Endothelial cell of umbilical vein (primary cell): ENCODE results near the gene IBSP. TPM values are rescaled to one million over a fixed set of nuclear protein-coding genes. Genes with fewer than 3 reads are reported as not detected.

ENCODE experiments used
- BruUV-seq: library from RNA; stranded (reverse); fragments of 400-500 nt; replicated peaks from 2 replicates; lab custom pipeline; 2021; lab: Mats Ljungman, UMichigan
- CTCF ChIA-PET: fragments of 300-600, 350-600 bp; sonication (Branson Sonifier 250); formaldehyde crosslinking; loops from one replicate; lab custom pipeline; 2021; ENCODE audit warnings: antibody characterized with exemption, inconsistent platforms; lab: Charles Lee
- POLR2A ChIA-PET: fragments of 300-600, 350-600 bp; sonication (Branson Sonifier 250); formaldehyde crosslinking; loops from one replicate; lab custom pipeline; 2021; ENCODE audit warnings: antibody characterized with exemption, inconsistent platforms; lab: Charles Lee
- DNase-seq: peaks from one replicate; pipeline ENCODE4 v3.0.0-alpha.2; 2011; ENCODE audit warnings: low read depth, low spot score
- FAIRE-seq: peaks from 2 replicates; lab custom pipeline; 2011; peaks lifted over from hg19 to GRCh38; lab: Jason Lieb, UNC
- H2AFZ ChIP-seq: 2 replicates; pipeline ENCODE4 v1.6.0; 2012; ENCODE audit warnings: low read depth, low read length, control low read depth, inconsistent platforms
- H3K27ac ChIP-seq: 2 replicates; pipeline ENCODE4 v1.5.1; 2011; ENCODE audit warnings: low read depth, mild to moderate bottlenecking, control low read depth, low read length, moderate library complexity; ENCODE audit not compliant: insufficient read depth
- H3K27me3 ChIP-seq, 2 experiments: 2 replicates each; pipeline versions ENCODE4 v1.6.0 to v1.6.1; 2011; ENCODE audit warnings: low read length in 2 of 2, mixed read lengths in 1 of 2; ENCODE audit not compliant: control insufficient read depth in 2 of 2, insufficient read depth in 2 of 2
- H3K36me3 ChIP-seq, 2 experiments: 2 replicates in 1 of 2; 3 replicates in 1 of 2; pipeline ENCODE4 v1.5.1; 2011; ENCODE audit warnings: low read length in 2 of 2, mild to moderate bottlenecking in 1 of 2, moderate library complexity in 1 of 2; ENCODE audit not compliant: control insufficient read depth in 2 of 2, insufficient read depth in 2 of 2; ENCODE audit errors: extremely low read depth in 1 of 2
- H3K4me1 ChIP-seq: 3 replicates; pipeline ENCODE4 v1.5.1; 2011; ENCODE audit warnings: mild to moderate bottlenecking, low read length; ENCODE audit not compliant: control insufficient read depth, insufficient read depth; ENCODE audit errors: extremely low read depth
- H3K4me2 ChIP-seq: 2 replicates; pipeline ENCODE4 v1.6.1; 2011; ENCODE audit warnings: low read length, control low read depth, mixed read lengths; ENCODE audit not compliant: insufficient read depth
- H3K4me3 ChIP-seq, 3 experiments: fragments of 200-600 bp in 1 of 3; sonication (generic), shearing (Covaris generic) in 1 of 3; replicated peaks in 1 of 3; 2 replicates each; pipeline ENCODE4 v1.5.1; 2011 to 2016; ENCODE audit warnings: control low read depth in 3 of 3, low read length in 3 of 3, mild to moderate bottlenecking in 2 of 3, inconsistent platforms in 1 of 3, low read depth in 1 of 3, moderate library complexity in 1 of 3; ENCODE audit not compliant: insufficient read depth in 1 of 3
- H3K79me2 ChIP-seq: 2 replicates; pipeline ENCODE4 v1.6.0; 2012; ENCODE audit warnings: low read length, inconsistent platforms; ENCODE audit not compliant: control insufficient read depth, insufficient read depth
- H3K9ac ChIP-seq: replicated peaks from 2 replicates; pipeline ENCODE3; 2011; ENCODE audit warnings: low read length, control low read depth; ENCODE audit not compliant: insufficient read depth; ENCODE audit errors: extremely low read depth
- H3K9me1 ChIP-seq: replicated peaks from 3 replicates; pipeline ENCODE4 v1.6.0; 2011; ENCODE audit warnings: mild to moderate bottlenecking, low read length; ENCODE audit not compliant: control insufficient read depth, insufficient read depth; ENCODE audit errors: extremely low read depth
- H3K9me3 ChIP-seq: replicated peaks from 2 replicates; pipeline ENCODE4 v1.5.1; 2012; ENCODE audit warnings: low read length, inconsistent platforms; ENCODE audit not compliant: control insufficient read depth, insufficient read depth
- H4K20me1 ChIP-seq: replicated peaks from 2 replicates; pipeline ENCODE3; 2011; ENCODE audit warnings: mild to moderate bottlenecking, low read length; ENCODE audit not compliant: control insufficient read depth, insufficient read depth; ENCODE audit errors: extremely low read depth
- EZH2 ChIP-seq: IDR thresholded peaks from 2 replicates; pipeline ENCODE4 v1.6.1; 2012; ENCODE audit warnings: borderline replicate concordance, low read depth, mild to moderate bottlenecking, moderate library complexity, low read length, inconsistent platforms; ENCODE audit not compliant: severe bottlenecking
- FOS ChIP-seq: IDR thresholded peaks from 2 replicates; pipeline ENCODE4 v1.6.1; 2011; ENCODE audit warnings: mild to moderate bottlenecking, low read length, moderate library complexity, borderline replicate concordance; ENCODE audit not compliant: insufficient read depth
- GATA2 ChIP-seq: IDR thresholded peaks from 2 replicates; pipeline ENCODE4 v1.7.0; 2011; ENCODE audit warnings: low read depth, mild to moderate bottlenecking, moderate library complexity, mixed read lengths, low read length; ENCODE audit not compliant: insufficient read length, insufficient read depth
- JUN ChIP-seq: IDR thresholded peaks from 2 replicates; pipeline ENCODE4 v1.6.1; 2011; ENCODE audit warnings: borderline replicate concordance, low read depth; ENCODE audit not compliant: insufficient read length, insufficient read depth
- MYC ChIP-seq: IDR thresholded peaks from one replicate; pipeline ENCODE4 v1.6.1; 2011; ENCODE audit warnings: mild to moderate bottlenecking, low read depth, low read length
- POLR2A ChIP-seq: IDR thresholded peaks from 2 replicates; pipeline ENCODE4 v1.6.1; 2012; ENCODE audit warnings: low read depth, mild to moderate bottlenecking, control low read depth, low read length
- POLR2AphosphoS5 ChIP-seq: IDR thresholded peaks from 2 replicates; pipeline ENCODE4 v1.6.1; 2012; ENCODE audit warnings: low read depth, mild to moderate bottlenecking, control low read depth, low read length, moderate library complexity; ENCODE audit not compliant: insufficient read depth
- dilution Hi-C: fragments of 300-500 bp; cut with MboI; formaldehyde crosslinking; loops from one replicate; pipeline ENCODE4 v1.15.0; 2019; ENCODE audit warnings: low sequenced_read_pairs; ENCODE audit not compliant: extremely low pct_ligation_motif_present
- intact Hi-C: fragments of 100-400 bp; cut with micrococcal nuclease; formaldehyde crosslinking; loops from one replicate; pipeline ENCODE4 v1.10.0; 2022
- polyA plus RNA-seq, 4 experiments: library from polyadenylated mRNA; depleted of rRNA in 3 of 4; stranded (reverse) in 3 of 4; unstranded in 1 of 4; fragments of >200 nt; gene quantifications; 2 replicates each; pipeline versions ENCODE4 v1.2.1 to v1.2.3, GENCODE V29; 2011 to 2012; ENCODE audit warnings: missing spikeins in 1 of 4
- total RNA-seq: library from RNA; stranded (reverse); gene quantifications from 2 replicates; pipeline ENCODE4 v1.2.3, GENCODE V29; 2021
- TF ChIP-seq, protein P1 (sequence below): IDR thresholded peaks from 2 replicates; pipeline ENCODE4 v1.6.1; 2011; ENCODE audit not compliant: insufficient read depth, insufficient read length
- TF ChIP-seq, protein P2 (sequence below), 2 donors: IDR thresholded peaks; 1 replicate in 1 of 2; 2 replicates in 1 of 2; pipeline ENCODE4 v1.5.1; 2011; ENCODE audit warnings: low read length in 2 of 2, mild to moderate bottlenecking in 2 of 2, moderate library complexity in 2 of 2, control low read depth in 1 of 2, inconsistent platforms in 1 of 2, low read depth in 1 of 2; ENCODE audit not compliant: insufficient read depth in 1 of 2; ENCODE audit errors: extremely low read depth in 1 of 2

IBSP gene
- total and polyA plus RNA-seq, 2 donors (not counting 3 experiments of a cell fraction or from before 2014, with no cell fraction given) = not detected

DNA sequence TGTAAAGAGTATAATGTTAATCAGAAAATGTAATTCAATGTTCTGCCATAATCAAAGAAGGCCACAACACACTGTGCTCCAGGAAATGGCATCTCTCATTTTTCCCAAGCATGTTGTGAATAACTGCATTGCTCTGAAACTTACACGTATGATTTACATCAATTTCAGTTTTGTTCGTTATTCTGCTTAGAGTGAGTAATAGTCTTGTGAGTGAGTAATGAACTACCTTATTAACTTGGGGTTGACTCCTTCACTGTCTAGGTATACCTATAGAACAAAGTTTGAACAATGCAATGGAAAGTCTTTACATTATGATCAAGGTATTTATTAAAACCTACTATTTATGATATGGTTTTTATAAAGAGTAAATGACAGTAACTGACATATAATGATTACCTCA is 17.8 kb upstream of the IBSP start:
- H3K4me3 ChIP-seq = no peak overlapping the region
- ChIA-PET CTCF (no interaction called here), POLR2A (no interaction called here)
- BruUV-seq = no TSS peak
- dilution Hi-C loops (no loop called here), intact Hi-C loops (no loop called here)
- FAIRE-seq (no peak), DNase-seq (no peak)
- no peaks in the 10 kb centered on the region for H3K9me1 ChIP-seq
- no peak overlapping the region for H3K27ac ChIP-seq
- no peaks in the 10 kb centered on the region for H3K9me3 ChIP-seq
- H3K36me3 ChIP-seq = no peaks in the 10 kb centered on the region
- H4K20me1 ChIP-seq = no peaks in the 10 kb centered on the region
- H3K4me2 ChIP-seq = no peak overlapping the region
- no peaks in the 10 kb centered on the region for H3K79me2 ChIP-seq
- no peaks in the 10 kb centered on the region for H3K4me1 ChIP-seq
- no peak overlapping the region for H2AFZ ChIP-seq
- H3K27me3 ChIP-seq = peaks cover 2 to 5% of the 10 kb centered on the region in 2 experiments
- TF ChIP-seq, protein P1, sequence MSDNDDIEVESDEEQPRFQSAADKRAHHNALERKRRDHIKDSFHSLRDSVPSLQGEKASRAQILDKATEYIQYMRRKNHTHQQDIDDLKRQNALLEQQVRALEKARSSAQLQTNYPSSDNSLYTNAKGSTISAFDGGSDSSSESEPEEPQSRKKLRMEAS = no peak
- TF ChIP-seq MYC = no peak
- TF ChIP-seq FOS = no peak
- TF ChIP-seq, protein P2, sequence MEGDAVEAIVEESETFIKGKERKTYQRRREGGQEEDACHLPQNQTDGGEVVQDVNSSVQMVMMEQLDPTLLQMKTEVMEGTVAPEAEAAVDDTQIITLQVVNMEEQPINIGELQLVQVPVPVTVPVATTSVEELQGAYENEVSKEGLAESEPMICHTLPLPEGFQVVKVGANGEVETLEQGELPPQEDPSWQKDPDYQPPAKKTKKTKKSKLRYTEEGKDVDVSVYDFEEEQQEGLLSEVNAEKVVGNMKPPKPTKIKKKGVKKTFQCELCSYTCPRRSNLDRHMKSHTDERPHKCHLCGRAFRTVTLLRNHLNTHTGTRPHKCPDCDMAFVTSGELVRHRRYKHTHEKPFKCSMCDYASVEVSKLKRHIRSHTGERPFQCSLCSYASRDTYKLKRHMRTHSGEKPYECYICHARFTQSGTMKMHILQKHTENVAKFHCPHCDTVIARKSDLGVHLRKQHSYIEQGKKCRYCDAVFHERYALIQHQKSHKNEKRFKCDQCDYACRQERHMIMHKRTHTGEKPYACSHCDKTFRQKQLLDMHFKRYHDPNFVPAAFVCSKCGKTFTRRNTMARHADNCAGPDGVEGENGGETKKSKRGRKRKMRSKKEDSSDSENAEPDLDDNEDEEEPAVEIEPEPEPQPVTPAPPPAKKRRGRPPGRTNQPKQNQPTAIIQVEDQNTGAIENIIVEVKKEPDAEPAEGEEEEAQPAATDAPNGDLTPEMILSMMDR (IDR thresholded peaks at IDR 0.05; ENCODE audit: extremely low read depth in 1 of 2, insufficient read depth in 1 of 2, low read depth in 1 of 2, low read length in 2 of 2) = no peak
- no peak for TF ChIP-seq GATA2
- TF ChIP-seq POLR2AphosphoS5 = no peak
- no peak for TF ChIP-seq EZH2
- no peak for TF ChIP-seq JUN
- TF ChIP-seq POLR2A = no peak
- no peak overlapping the region for H3K9ac ChIP-seq
